ENCODE data around the gene IQCE.

DNA sequence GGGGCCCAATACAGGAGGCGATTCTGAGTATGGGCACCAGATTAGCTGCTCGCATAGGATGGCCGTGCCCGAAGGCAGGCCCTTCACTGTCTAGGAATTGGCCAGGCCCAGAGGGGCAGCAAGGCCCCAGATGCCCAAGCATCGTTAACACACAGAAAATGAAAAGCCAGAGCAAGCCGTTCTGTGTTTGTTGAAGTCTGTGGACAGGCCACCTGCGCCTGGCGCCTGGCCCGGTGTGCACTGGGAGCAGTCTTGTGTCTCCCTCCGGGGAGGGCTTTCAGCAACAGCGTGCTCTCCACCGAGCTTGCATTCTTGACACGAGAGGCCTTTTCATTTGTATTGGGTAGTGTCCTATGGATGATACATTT is 38.5 kb downstream of the IQCE start:
- TF ChIP-seq, protein P1, sequence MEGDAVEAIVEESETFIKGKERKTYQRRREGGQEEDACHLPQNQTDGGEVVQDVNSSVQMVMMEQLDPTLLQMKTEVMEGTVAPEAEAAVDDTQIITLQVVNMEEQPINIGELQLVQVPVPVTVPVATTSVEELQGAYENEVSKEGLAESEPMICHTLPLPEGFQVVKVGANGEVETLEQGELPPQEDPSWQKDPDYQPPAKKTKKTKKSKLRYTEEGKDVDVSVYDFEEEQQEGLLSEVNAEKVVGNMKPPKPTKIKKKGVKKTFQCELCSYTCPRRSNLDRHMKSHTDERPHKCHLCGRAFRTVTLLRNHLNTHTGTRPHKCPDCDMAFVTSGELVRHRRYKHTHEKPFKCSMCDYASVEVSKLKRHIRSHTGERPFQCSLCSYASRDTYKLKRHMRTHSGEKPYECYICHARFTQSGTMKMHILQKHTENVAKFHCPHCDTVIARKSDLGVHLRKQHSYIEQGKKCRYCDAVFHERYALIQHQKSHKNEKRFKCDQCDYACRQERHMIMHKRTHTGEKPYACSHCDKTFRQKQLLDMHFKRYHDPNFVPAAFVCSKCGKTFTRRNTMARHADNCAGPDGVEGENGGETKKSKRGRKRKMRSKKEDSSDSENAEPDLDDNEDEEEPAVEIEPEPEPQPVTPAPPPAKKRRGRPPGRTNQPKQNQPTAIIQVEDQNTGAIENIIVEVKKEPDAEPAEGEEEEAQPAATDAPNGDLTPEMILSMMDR (IDR thresholded peaks at IDR 0.05): no peak
- no peak for TF ChIP-seq EZH2 (IDR thresholded peaks at IDR 0.05; ENCODE audit: borderline replicate concordance, insufficient read depth, low read depth, low read length, poor library complexity, severe bottlenecking)
